Left ventricle myocardium superior (tissue), 1 donor: ENCODE measurements around the gene BIK. TPM values are rescaled to one million over a fixed set of nuclear protein-coding genes. Genes with fewer than 3 reads are reported as not detected.
"Not testable (repeated sequence)": the region's sequence is repeated elsewhere in the genome, so short reads cannot be mapped to it uniquely, and the experiment has no call there.

Experiments
- ATAC-seq: fragments of 200-7000 bp; cut with Tn5 transposase; one replicate; pipeline ENCODE4 v1.9.1; 2020; ENCODE audit warnings: mild to moderate bottlenecking, moderate library complexity
- DNase-seq: peaks from one replicate; pipeline ENCODE4 v3.0.0-alpha.2; 2020
- intact Hi-C: fragments of 100-400 bp; cut with micrococcal nuclease; formaldehyde crosslinking; loops from one replicate; pipeline ENCODE4 v1.11.0; 2022
- total RNA-seq: library from RNA; stranded (reverse); fragmentation: NEBNext Ultra II Directional; extraction: Animal tissue kit (Norgen Biotek cat#: 25700); gene quantifications from one replicate; pipeline ENCODE4 v1.2.1, GENCODE V29; 2021
- donor health status: DM: no; HTN: yes; CAD: no; lungs with severe emphysema.

Gene BIK
- total RNA-seq, 1 donor from 2014 or later = not detected

DNA sequence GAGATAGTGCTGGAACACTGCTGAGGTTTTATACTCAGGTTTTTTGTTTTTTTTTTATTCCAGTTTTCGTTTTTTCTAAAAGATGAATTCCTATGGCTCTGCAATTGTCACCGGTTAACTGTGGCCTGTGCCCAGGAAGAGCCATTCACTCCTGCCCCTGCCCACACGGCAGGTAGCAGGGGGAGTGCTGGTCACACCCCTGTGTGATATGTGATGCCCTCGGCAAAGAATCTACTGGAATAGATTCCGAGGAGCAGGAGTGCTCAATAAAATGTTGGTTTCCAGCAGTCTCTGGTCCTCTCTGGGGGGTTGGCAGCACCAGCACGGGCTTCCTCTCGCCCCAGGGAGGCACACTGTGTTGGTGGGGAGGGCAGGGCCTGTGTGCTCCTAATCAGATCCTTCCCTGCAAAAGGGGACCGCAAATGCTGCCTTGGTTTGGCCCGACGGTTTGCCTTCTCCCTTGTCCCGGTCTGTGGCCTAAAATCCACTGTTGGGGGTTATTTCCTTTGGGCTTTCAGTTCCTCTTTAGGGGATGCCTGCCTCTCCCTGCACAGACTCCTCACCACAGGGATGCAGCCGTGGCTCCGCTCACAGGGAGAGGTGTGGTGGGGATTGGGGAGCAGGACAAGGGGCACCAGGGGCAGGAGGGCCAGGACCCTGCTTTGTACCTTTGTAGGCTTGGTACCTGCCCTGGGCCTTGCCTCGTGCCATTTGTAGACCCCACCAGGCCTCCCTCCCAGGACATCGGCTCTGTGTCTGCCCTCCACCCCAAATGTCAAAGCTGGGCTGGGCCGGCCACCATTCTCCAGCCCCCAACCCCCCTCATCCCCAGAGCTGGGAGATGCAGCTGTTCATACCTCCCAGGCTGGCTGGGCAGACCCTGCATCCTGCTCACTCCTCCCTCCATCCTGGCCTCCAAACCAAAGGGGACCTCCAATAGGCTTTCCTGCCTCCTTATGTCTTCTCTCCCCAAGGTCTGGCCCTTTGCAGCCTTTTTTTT is 19.2 kb downstream of the BIK start:
- DNase-seq (no peak), ATAC-seq (no peak)
- intact Hi-C loops = no loop called here

DNA sequence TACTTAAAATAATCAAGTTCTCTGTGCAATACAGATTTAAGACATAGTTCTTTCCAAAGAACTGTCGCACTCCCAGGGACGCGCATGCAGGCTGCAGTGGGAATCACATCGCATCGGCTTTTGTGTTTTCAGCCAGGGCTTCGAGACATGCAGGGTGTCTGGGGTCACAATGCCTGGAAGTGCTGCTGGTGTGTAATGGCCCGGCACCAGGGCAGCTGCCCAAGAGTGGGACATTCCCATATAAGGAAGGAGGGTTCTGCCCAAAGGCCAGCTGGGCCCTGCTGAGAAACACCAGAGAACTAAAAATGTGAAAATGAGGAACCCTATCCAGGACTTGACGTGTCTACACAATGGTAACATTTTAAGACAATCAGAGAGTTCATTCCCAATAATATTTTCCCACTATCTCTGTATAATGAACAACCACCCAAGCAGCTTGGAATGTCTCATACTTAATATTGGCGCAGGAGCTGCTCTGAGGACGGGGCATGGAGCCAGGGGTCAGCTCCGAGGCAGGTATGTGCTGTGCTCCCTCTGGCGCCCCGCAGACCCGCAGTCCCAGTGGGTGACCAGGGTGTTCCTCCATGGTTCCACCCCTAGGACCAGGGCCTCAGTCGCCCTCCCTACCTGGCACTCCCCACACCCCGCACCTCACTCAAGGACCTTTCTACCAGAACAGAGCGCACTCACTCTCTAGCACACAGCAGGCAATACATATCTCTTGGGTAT is 21.4 kb downstream of the BIK start:
- DNase-seq (peak; percentile 58), ATAC-seq (peak; percentile 64)
- intact Hi-C loops = no loop called here

DNA sequence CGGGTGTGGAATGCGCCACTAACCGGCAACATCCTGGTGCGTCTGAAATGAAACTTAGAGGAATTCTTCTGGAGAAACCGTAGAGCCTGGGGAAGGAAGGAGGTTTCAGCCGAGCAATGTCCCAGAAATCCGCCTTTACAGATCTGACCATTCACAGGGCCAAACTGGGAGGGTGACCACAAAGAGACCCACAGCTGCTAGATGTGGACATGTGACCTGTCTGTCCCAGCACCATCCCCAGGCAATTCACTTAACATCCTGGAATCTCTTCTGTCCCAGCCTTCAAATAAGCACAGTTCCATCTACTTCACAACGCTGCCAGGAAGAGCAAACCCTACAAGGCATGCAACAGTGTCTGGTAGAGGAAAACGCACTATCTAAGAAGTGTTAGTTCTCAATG is 22.9 kb downstream of the BIK start:
- no peak for ATAC-seq
- DNase-seq = no peak
- intact Hi-C loops = no loop called here

DNA sequence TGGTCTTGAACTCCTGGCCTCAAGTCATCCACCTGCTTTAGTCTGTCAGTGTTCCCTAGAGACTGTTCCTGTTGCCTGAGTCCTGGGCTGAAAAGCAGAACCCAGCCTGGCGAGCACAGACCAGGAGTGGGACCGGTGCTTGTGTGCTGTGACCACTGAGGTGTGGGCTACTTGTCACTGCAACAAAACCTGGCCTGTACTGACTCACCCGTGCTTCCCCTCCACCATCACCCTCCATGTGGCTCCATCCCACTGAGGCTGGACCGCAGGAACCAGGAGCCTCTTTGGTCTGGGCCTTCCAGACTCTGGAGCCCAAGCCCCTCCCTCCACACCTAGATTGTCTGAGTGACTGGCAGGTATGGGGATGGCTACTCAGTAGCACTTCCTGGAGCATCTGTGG is 24.0 kb downstream of the BIK start:
- intact Hi-C loops = no loop called here
- no peak for DNase-seq

DNA sequence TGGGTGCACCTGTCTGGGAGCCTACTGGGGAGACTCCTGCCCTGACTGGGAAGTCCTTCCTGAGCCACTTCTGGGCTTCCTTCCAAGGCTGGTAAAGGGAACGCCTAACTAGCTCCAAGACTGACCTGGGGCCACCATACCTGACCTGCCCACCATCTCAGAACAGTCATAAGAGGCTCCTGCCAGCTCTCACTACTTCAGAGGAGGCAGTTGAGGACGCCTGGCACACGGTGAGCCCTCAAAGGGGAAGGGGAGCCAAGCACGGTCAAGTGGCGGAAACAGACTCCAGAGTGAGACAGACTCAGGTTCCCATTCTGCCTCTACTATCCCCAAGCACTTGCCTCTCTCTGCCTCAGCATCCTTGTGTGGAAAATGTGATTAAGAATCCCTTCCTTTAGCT is 25.0 kb downstream of the BIK start:
- ATAC-seq = no peak
- DNase-seq = no peak
- intact Hi-C loops = no loop called here

More for the DNA sequence above, 24.0 kb downstream of the BIK start:
- no peak for ATAC-seq

DNA sequence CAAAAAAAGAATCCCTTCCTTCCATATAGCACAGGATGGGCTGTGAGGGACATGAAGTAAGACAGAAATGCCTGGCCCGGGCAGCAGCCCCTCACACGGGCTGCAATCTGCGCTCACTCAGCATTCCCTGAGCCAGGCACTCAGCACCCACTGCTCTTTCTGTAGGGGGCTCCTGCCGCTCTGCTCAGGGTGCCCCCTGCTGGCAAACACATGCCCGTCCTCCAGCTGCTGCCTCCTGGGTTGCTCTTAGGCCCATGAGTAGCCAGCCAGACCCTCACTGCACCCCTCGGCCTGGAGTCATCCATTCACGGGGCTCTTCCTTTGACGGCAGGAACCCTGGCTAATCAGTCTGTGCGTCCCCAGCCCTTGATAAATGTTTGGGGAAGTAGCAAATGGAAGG is 25.7 kb downstream of the BIK start:
- DNase-seq = peak; percentile 68
- intact Hi-C loops = no loop called here
- ATAC-seq = peak; percentile 72

DNA sequence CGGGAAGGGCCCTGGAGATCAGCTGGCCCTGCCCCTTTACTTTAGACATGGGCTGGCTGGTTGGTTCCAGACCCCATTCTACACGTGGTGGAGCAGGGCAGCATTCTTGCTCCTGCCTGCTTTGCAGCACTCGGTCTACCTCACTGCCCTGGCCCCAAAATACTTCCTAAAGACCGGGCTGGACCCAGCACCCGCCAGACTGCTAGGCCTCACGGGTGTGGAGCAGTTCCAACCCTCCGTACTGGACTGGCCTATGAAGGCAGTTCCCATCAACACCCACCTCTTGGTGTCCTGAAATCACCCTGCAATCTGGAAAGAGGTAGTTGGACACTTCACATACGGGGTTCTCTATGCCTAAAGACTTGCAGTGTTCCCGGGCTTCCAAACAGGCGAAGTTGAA is 26.3 kb downstream of the BIK start:
- intact Hi-C loops = no loop called here
- no peak for DNase-seq
- ATAC-seq = peak; percentile 65

DNA sequence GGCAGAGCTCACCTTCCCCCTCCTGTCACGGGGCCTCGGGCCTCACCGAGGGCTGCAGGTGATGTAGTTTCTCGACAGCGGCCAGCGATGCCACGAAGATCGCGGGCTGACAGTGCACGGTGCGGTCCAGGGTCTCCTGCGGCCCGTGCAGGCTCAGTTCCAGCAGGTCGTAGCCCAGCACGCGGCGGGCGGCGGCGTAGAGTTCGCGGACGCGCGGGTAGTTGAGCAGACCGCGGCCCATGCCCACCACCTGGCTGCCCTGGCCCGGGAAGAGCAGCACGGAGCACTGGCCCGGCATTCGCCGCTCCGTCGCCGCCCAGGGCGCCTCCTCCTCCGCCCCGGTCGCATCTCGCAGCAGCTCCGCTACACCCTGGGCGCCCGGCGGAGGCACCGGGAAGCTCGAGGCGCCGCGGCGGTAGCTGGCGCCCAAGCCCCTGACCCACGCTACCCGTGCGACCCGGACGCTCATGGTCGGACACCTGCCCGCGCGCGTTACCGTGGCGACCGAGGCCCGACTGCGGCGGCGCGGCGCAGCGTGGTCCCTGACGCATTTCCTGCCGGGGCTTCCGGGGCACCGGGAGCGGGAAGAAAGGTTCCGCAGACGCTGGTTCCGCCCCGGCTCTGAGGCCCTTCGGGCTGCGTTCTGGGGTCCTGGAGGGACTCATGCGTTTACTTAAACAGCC is 32.5 kb downstream of the BIK start, which contains the start of gene MCAT:
TSS of gene MCAT (minus strand) at position 519 of the 683 bp plus-strand sequence. CDS start at position 469, 50 bp downstream.
- intact Hi-C loops = no loop called here
- ATAC-seq = peak; percentile 93
- peak; percentile 91 for DNase-seq

DNA sequence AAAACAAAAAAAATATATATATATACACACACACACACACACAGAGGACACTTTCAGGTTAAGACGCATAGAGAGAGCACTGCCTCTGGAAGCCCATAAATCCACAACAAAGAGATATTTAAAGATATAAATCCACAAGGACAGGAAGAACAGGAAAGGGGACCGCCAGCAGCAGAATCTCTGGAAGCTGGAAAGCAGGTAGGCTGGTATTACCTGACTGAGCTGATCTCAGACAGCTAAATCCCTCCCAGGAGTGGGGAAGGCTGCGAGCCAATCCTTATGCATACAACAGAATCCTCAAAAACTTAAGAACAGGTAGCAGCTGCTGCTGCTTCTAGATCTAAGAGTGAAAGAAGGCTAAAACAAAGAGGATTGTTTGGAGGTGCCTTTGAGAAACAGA is 34.4 kb downstream of the BIK start:
- ATAC-seq (no peak), DNase-seq (no peak)
- intact Hi-C loops = no loop called here

DNA sequence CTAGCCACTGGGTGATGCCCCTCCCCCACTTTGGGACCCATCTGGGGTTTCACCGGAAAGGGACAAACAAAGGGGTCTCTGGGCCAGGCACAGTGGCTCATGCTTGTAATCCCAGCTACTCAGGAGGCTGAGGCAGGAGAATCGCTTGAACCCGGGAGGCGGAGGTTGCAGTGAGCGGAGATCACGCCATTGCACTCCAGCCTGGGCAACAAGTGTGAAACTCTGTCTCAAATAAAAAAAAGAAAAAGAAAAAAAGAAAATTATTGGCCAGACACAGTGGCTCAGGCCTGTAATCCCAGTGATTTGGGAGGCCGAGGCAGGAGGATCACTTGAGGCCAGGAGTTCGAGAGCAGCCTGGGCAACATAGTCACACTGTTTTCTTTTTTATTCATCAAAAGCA is 34.8 kb downstream of the BIK start:
- DNase-seq, ATAC-seq, intact Hi-C loops: not testable (repeated sequence)

DNA sequence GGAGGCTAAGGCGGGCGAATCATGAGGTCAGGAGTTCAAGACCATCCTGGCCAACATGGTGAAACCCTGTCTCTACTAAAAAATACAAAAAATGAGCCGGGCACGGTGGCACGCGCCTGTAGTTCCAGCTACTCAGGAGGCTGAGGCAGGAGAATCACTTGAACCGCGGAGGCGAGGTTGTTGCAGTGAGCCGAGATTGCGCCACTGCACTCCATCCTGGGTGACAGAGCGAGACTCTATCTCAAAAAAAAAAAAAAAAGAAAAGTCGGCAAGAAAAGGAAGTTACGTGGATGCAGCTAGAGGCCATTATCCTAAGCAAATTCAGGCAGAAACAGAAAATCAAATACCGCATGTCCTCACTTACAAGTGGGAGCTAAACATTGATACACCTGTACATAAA is 35.8 kb downstream of the BIK start:
- intact Hi-C loops, ATAC-seq, DNase-seq: not testable (repeated sequence)

DNA sequence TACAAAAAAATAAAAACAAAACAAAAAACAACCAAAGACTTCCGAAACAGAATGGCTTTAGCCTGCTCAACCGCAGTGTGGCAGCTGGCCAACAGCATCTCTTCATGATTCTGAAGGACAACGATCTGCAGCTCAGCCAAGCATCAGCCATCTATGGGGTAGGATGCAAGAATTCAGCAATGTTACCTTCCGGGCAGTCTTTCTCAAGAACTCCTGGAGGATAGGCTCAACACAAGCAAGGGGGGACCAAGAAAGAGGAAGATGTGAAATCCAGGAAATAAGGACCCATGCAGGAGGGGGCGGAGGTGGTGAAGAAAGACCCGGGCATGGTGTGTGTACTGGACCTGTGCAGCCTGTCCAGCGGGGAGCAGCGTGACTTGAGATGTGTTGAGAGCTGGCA is 37.3 kb downstream of the BIK start:
- no peak for DNase-seq
- intact Hi-C loops = no loop called here
- ATAC-seq = no peak

DNA sequence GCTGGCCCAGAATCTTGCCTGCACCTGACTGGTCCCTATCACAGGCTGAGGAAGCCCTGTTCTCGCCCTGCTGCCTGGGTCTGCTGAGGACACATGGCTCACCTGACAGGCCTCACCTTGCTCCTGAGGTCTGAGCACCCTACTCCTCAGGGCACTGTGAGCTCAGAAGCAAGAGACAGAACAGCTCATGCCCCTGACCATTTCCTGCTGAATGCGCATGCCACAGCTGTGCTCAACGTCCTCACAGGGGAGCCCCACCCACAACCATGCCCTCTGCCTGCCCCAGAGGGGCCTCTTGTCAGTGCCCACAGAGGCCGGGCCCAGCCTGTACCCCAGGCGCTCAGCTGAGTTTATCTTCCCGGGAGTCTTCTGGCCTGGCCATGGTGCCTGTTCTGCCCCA is 38.0 kb downstream of the BIK start:
- DNase-seq (no peak), ATAC-seq (no peak)
- intact Hi-C loops = no loop called here

DNA sequence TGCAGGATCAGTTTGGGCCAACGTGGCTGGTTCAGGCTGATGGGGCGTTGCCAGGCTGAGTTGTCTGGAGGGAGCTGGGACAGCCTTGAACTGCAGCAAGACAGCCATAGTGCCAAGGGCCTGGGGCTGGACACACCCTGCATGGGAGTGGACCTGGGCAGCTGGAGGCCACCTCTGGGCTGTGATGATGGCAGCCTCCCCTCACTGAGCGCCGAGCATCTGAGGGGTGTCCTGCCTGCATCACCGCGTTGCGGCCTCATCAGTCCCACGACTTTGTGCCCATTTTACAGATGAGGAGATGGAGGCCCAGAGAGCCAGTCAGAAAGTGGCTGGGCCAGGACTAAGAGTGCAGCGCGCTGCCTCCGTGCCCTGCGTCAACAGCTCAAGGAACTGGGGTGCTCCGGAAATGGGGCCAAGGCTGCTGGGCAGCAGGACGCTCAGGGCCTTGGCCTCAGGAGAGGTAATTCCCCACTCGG is 40.2 kb downstream of the BIK start:
- intact Hi-C loops = no loop called here
- DNase-seq (no peak), ATAC-seq (no peak)

DNA sequence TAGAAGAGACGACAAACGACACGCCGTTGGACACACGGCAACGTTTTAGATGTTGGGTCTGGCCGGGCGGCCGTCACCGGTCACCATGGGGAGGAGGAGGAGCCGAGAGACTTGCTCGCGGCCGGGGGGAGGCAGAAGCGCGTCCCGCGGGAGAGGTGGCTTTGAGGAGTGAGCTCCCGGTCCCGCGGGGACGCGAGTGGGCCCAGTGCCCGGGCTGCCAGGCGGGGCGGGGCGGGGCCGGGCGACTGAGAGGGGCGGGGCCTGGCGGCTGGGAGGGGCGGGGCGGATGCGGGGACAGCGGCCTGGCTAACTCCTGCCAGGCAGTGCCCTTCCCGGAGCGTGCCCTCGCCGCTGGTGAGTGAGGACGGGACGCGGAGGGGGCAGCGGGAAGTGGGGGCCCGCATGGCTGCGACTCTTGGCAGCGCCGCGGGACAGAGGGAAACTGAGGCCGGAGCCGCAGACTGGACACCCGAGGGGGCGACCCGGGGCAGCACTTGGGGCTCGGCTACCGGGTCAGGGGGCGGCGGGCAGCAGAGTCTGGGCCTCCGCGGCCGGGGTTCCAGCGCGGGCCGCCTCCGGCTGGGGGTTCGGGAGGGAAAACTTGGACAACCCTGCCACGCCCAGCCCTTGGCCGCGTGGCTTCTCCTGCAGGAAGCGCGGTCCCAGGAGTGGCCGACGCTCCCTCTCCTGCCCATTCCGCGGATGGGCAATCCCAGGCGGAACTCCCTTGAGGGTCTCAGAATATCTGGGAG is 40.9 kb downstream of the BIK start, which contains the start of gene TSPO:
TSS of gene TSPO (plus strand) at position 309 of the 752 bp plus-strand sequence. CDS start 7,680 bp downstream, outside the sequence.
- intact Hi-C loops = no loop called here
- peak; percentile 91 for DNase-seq
- ATAC-seq = peak; percentile 88

DNA sequence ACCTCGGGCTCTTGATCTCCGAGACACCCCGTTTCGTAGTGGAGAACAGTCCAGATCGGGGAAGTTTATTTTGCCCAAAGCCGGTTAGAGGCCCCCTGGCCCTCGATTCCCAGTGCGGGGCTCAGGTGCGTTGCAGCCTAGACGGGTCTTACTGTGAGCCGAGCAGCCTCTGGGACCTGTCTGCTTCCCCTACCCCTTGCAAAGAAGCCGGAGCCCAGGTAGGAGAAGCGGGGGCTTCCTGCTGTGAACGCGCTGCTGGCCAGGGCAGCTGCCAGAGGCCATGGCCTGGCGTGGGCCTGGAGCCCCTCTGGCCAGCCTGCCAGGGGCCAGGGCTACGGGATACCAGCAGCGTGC is 41.4 kb downstream of the BIK start:
- DNase-seq (no peak), ATAC-seq (no peak)
- intact Hi-C loops = no loop called here

DNA sequence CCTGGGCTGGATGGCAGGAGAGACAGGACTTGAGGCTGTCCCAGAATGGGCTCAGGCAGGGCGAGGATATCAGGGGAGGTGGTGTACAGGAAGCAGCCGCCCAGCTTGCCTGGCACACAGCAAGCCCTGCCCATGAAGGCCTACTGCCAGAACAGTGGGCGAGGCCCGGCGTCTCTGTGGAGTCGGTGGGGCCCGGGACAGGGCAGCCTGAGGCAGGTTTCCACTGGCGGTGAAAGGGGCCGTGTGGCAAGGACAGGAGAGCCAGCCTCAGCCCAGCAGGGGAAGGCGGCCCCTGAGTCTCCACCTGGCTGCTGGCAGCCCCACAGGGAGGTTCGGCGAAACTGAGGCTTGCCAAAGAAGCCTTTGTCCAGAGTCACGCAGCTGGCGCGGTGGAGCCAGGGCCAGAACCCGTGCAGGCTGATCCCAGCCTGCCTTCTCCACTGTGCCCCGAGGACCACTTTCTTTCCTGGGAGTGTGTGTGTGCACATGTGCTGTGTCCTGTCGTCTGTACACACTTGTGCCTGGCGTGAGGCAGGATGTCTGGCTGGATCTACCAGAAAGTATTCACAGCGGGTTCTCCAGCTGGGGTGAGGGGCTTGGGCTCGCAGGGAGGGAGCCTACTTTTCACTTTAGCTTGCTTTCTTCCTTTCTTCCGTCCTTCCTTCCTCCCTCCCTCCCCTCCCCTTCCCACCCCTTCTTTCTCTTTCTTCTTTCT is 42.0 kb downstream of the BIK start:
- intact Hi-C loops = no loop called here
- ATAC-seq = peak; percentile 79

DNA sequence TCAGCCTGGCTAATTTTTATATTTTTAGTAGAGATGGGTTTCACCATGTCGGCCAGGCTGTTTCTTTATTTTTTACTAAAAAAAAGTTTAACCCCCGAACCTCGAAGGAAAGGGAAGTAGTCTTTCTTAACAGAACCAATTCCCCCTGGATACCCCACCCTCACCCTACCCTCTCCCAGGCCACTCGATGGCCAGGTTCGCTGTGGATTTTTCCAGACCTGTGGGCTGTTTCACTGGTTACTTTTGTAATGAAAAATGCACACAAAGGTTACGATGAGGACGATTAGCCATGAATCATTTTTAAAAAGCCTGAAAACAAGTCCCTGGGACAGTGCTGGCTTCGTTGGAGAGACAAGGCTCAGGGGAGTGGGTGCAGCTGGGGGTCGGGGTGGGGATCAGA is 43.3 kb downstream of the BIK start:
- ATAC-seq (no peak), DNase-seq (no peak)
- intact Hi-C loops = no loop called here

More for the DNA sequence above, 42.0 kb downstream of the BIK start:
- DNase-seq = peak; percentile 83
